Activated T-cell treated with anti-CD3 and anti-CD28 coated beads for 24 hours (primary cell): Measurements from ENCODE around the gene HDHD5.
"Not testable (repeated sequence)": the region's sequence is repeated elsewhere in the genome, so short reads cannot be mapped to it uniquely, and the experiment has no call there.

ENCODE experiments used
- DNase-seq: peaks from one replicate; pipeline ENCODE4 v3.0.0-alpha.2; 2020; ENCODE audit warnings: low read depth

Gene HDHD5

GRCh38 chr22:17155941-17156340, 3.1 kb downstream of the HDHD5 start:
- DNase-seq: no peak

DNA sequence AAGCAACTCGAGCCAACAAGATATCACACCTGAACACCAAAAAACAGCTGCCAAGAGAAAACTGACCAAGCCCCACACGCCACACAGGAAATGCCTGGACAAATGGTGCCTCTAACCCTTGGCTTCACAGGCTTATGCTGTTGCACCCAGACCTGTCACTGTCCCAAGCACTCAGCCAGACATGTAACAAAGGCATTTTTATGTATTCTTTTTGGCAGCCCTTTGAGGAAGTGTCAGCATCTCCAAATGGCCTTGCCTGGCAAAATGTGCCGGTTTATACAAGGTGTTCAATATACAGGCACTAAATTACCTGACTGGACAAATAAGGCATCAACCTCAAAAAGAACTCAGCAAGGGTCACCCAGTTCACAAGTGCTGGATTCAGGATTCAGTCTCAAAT, 6.1 kb downstream of the HDHD5 start:
- no peak for DNase-seq

GRCh38 chr22:17152340-17152739, 6.7 kb downstream of the HDHD5 start:
- no peak for DNase-seq

GRCh38 chr22:17149076-17149815, 9.8 kb downstream of the HDHD5 start:
- DNase-seq: no peak

- not testable (repeated sequence) for DNase-seq
Measured at GRCh38 chr22:17147458-17147857, 11.6 kb downstream of the HDHD5 start.

DNA sequence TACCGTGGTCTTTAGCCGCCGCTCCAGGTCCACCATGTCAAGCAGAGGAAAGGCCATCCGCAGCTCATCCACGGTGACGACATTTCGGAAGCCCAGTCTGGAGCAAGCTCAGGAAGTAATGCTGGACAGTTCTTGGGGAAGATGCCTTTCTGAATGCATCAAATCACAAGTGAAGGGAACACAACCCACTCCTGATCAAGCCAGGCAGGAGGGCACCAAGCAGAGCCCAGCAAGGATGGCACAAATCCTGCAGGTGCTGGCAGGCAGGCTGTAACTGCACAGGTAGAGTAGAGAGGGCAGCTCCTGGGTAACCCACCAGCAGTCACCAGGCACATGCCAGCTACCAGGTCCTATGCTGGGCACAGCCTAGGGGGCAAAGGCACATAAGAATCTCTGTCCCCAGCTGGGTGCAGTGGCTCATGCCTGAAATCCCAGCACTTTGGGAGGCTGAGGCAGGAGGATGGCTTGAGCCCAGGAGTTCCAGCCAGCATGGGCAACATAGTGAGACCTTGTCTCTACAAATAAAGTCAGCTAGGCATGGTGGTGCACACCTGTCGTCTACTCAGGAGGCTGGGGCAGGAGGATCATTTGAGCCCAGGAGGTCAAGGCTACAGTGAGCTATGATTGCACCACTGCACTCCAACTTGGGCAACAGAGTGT, 13.9 kb downstream of the HDHD5 start:
- DNase-seq: no peak

GRCh38 chr22:17143826-17144225, 15.3 kb downstream of the HDHD5 start:
- no peak for DNase-seq

DNA sequence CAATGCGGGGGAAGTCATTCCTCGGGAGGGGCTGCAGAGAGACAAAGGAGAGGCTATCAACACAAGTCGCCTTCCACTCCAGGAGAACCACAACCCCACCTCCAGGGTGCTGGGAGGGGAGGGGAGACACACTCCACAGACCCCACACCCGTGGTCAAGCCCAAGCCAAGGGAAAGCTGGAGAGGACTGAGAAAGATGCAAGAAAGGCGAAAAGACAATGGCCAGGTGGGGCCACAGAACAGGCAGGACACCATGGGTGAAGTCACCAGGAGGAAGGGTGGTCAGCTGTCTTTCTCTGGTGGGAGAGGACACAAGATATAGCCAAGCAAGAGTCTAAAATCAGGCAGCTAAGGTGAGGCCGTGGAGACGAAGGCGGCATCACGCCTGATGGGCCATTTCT, 16.0 kb downstream of the HDHD5 start:
- DNase-seq: no peak

DNA sequence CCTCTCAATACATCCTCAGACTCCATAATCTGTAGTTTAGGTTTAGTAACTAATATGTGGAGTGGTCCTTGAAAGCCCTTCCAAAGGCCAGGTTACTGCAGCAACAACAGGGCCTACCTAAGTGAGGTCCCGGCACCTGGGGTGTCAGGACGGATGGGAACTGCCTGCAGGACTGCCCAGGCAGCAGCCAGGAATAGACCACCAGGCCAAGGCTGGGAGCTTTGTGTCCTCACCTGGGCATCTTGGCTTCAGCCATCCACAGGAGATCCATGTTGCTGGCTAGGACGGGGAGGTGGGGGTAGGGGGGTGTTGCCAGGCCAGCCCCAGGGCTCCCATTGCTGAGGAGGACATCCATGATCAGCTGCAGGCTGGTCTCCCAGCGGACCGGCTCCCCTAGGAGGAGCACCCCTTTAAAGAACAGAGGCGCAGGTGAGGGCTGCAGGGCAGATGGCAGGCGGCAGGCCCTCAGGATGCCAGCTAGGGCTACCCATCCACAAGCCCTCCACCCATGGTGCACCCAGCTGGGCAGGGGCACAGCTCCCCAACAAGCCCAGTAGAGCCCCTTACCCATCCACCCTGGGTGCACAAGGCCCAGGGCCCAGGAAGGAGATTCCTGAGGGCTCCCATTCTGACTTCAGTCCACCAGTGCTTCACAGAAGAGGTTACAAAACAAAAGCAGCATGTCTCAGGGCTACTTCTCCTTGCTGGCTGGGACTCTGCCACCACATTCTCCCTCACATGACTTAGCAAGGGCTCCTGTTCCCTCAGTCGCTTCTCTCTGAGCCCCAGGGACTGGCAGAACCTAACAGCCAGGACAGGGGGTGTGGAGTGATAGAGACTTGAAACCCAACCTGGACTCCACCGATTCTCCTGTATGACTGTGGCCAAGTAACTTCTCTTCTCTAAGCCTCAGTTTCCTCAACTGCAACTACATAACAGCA, 18.0 kb downstream of the HDHD5 start:
- DNase-seq: no peak

DNA sequence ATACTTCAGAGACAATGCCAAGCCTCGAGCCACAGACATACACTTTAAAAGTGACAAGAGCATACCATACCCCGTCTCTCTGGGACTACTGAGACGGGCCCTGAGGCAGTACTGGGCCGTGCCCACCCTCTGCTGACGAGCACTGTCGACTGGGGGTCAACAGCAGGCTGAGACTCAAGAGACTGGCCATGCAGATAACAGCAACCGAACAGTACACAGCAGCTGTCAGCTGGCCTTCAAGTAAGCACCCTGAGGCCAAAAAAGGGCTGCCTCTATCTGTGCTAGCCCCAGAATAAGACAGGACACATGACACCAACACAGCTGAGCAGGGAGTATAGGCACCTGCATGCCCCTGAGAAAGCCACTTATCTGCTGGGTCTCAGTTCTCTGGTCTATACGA, 19.1 kb downstream of the HDHD5 start:
- no peak for DNase-seq

DNA sequence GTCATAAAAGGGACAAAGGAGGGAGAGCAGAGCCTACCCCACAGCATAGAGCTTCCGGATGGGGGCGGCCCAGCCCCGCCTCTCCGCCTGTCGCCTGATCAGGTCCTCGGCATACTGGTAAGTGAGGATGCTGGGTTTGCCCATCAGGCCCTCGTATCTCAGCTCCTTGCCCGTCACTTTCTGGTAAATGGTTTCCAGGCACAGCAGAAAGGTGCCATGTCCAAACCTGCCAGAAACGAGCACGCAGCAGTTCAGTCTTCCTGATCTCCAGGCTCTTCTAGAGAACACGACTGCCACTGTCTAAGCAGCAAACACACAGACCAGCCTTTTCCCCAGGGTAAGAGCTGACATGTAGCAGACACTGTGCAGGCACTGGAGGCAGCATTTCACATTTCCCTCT, 20.6 kb downstream of the HDHD5 start:
- no peak for DNase-seq

- no peak for DNase-seq
Measured at GRCh38 chr22:17137861-17138425, 21.1 kb downstream of the HDHD5 start.

DNA sequence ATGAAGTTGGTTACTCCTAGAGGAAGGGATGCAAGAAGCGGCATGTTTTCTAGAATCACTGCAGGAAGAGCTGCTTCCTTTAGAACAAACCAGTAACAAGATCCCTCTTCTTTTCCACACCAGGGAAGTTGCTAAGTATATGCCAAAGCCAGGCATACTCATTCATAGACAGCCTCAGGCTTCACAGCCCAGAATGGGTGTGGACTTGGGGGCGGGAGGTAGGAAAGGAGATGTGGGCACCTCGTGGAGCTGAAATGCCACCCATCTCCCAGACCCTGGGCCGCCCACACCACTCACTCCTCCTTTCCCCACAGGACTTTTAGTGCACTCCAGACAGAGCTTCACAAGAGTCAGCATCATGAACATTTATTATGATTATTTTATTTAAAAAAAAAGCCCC, 21.9 kb downstream of the HDHD5 start:
- no peak for DNase-seq

GRCh38 chr22:17135153-17135760, 23.8 kb downstream of the HDHD5 start:
- DNase-seq: no peak

DNA sequence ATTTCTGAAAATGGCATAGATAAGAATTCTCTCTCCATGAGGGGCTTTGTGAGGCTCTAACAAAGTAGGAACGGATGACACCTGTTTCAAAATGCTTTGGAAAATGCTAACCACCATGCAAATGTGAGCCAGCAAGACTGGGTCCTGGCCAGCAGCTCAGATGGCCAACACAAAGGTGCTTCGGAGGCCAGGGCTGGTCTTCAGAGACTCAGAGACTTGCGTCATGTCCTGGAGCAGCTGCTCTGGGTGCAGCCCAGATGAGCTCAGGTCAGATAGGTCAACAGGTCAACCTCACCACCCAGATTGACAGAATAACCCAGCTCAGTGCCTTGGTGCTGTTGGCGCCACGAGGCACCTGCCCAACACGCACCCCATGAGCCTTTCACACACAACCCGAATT, 25.9 kb downstream of the HDHD5 start:
- DNase-seq: no peak

DNA sequence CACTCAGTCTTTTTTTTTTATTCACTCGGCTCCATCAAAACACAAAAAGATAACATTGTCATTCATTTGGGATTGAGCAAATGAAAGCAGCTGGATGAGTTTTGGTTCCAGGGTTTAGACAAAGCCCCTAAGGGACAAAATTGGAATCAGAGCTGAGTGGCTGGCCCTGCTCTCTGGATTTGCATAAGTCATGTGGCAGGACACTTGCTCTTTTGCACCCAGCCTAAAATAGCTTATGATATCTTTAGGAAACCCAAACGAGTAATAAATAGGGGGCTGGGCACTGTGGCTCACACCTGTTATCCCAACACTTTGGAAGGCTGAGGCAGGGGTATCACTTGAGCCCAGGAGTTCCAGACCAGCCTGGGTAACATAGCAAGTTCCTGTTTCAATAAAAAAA, 27.0 kb downstream of the HDHD5 start:
- no peak for DNase-seq

GRCh38 chr22:17131686-17132085, 27.4 kb downstream of the HDHD5 start:
- DNase-seq: no peak

- DNase-seq: no peak
Measured at GRCh38 chr22:17130199-17130598, 28.9 kb downstream of the HDHD5 start.

- no peak for DNase-seq
Measured at GRCh38 chr22:17121233-17122195, 37.6 kb downstream of the HDHD5 start, which contains the start of gene TMEM121B. Gene TMEM121B (minus strand): TSS chr22:17121360. CDS start chr22:17121127, 233 bp downstream.

- no peak for DNase-seq
Measured at GRCh38 chr22:17120711-17121232, 38.3 kb downstream of the HDHD5 start.
